Measurements from ENCODE around the gene NPHS1. TPM values are rescaled to one million over a fixed set of nuclear protein-coding genes. Genes with fewer than 3 reads are reported as not detected.

NPHS1 gene
- total RNA-seq, 1 donor from 2014 or later: not detected

DNA sequence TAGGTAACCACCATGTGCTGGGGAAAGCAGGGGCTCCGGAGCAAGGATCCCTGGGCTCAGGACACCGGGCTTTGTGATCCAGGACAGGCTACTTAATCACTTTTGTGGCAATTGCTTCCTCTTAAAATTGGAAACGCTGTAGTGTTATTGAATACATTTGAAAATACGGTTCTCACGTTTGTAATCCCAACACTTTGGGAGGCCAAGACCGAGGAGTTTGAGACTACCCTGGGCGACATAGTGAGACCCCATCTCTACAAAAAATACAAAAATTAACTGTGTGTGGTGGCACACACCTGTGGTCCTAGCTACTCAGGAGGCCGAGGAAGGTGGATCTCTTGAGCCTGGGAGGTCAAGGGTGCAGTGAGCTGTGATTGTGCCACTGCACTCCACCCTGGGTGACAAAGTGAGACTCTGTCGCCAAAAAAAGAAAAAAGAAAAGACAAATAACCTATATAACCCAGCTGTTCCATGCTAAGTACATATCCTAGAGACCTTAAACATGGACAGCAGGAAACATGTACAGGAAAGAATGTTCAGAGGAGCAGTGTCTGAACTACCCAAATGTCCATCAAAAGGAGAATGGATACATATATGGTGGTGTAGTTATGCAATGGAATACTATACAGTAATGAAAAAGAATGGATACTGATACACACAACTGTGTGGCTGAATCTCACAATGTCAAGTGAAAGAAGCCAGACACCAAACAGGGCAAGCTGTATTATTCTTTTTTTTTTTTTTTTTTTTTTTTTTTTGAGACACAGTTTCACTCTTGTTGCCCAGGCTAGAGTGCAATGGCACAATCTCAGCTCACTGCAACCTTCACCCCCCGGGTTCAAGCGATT is 39.0 kb downstream of the NPHS1 start:
- no peak overlapping the region for H3K27ac ChIP-seq
- H3K27me3 ChIP-seq: no peaks in the 10 kb centered on the region
- TF ChIP-seq, protein P1, sequence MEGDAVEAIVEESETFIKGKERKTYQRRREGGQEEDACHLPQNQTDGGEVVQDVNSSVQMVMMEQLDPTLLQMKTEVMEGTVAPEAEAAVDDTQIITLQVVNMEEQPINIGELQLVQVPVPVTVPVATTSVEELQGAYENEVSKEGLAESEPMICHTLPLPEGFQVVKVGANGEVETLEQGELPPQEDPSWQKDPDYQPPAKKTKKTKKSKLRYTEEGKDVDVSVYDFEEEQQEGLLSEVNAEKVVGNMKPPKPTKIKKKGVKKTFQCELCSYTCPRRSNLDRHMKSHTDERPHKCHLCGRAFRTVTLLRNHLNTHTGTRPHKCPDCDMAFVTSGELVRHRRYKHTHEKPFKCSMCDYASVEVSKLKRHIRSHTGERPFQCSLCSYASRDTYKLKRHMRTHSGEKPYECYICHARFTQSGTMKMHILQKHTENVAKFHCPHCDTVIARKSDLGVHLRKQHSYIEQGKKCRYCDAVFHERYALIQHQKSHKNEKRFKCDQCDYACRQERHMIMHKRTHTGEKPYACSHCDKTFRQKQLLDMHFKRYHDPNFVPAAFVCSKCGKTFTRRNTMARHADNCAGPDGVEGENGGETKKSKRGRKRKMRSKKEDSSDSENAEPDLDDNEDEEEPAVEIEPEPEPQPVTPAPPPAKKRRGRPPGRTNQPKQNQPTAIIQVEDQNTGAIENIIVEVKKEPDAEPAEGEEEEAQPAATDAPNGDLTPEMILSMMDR (IDR thresholded peaks at IDR 0.05): no peak
- no peaks in the 10 kb centered on the region for H3K9me3 ChIP-seq
- H3K36me3 ChIP-seq: no peaks in the 10 kb centered on the region
- H3K4me1 ChIP-seq: no peaks in the 10 kb centered on the region
- intact Hi-C loops (cut with DNase I): no loop called here
- no peak overlapping the region for H3K4me3 ChIP-seq
- DNase-seq (ENCODE audit: low spot score in 2 of 2): no peak

DNA sequence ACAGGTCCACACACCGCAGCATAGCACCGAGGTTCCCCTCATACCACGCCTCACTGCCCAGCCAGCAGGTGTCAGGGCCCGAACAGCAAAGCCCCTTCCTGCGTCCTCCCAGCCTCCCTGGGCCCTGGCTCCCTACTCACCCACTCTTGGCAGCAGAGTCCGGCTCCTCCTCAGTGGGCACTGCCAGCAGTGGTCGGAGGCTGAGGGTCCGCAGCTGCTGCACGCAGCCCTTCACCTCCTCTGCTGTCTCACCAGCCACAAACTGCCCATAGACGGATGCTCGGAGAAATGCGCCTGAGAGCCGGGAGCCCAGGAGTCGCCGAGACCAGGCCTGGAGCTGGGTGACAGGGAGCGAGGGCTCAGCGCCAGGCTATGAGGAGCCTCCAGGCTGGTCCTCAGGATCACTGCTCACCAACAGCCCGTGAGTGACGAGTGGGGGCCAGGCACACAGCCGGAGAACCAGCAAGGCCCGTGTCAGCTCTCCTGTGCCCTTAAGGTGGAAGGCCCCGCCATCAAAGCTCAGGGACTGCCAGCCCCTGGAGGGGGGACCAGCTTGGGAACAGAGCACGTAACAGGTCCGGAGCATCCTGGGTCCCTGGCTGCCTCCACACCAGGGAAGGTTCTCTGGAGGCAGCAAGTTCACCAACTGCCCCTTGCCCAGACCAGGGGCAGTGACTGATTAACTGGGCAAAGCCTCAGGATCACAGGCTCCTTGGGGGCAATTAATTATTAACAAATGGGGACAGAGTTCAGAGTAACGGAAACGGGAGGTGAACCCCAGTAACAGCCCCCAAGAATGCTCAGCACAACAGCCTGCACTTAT is 39.9 kb downstream of the NPHS1 start, which contains the start of gene PRODH2:
Gene PRODH2, minus strand, starts transcription at position 626 of the 823 bp plus-strand sequence. Its CDS starts 40 bp downstream, at position 586.
- H3K36me3 ChIP-seq: no peaks in the 10 kb centered on the region
- H3K9me3 ChIP-seq: no peaks in the 10 kb centered on the region
- no peak within 1 kb of the TSS for H3K4me3 ChIP-seq
- no peaks in the 10 kb centered on the region for H3K27me3 ChIP-seq
- H3K4me1 ChIP-seq: no peaks in the 10 kb centered on the region
- DNase-seq (ENCODE audit: low spot score in 2 of 2): no peak
- TF ChIP-seq, protein P1 (IDR thresholded peaks at IDR 0.05): no peak
- intact Hi-C loops (cut with DNase I): no loop called here
- H3K27ac ChIP-seq: no peak within 1 kb of the TSS

DNA sequence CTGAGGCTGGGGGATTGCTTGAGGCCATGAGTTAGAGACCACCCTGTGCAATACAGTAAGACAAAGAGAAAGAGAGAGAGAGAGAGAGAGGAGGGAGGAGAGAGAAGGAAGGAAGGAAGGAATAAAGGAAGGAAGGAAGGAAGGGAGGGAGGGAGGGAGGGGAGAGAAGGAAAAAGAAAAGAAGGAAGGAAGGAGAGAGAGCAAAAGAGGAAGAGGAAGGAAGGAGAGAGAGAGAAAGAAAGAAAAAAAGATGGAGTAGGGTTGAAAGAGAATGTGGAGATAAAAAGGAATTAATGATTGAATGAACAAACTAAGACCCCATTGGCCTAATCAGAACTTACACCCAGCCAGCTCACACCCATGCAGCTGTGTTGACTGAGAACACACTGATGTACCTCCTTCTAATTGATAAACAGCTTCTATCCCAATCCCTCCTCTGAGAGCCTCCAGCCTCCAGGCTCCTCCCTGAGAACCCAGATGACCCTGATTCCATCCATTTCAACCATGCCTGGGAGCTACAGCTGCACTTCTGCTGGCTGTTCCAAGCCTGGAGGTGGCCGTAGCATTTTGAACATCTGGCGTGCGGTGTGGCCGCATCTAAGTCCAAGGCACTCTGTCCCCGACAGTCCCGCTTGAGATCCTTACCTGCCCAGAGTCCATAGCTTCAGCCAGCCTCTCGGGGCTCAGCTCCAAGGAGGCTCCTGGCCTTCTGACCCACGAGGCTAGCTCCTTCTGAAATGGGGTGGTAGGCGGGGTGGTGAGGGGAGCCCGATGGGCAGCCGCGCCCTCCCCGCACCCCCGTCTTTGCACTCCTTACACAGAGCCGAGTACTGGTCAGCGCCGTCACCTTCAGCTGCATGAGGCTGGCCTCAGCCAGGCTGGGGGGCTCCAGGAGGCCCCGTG is 40.7 kb downstream of the NPHS1 start:
- intact Hi-C loops (cut with DNase I): no loop called here
- no peaks in the 10 kb centered on the region for H3K9me3 ChIP-seq
- H3K27me3 ChIP-seq: no peaks in the 10 kb centered on the region

DNA sequence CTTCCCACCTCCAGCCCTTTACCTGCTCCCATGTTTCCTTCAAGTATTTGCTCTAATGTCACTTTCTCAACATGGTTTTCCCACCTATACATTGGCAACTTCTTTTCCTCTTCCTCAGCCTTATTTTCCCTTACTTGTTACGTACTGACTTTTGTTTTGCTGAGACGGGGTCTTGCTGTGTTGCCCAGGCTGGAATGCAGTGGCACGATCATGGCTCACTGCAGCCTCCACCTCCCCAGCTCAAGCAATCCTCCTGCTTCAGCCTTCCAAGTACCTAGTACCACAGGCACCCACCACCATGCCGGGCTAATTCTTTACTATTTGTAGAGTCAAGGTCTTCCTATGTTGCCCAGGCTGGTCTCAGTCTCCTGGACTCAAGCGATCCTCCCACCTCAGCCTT is 44.7 kb downstream of the NPHS1 start:
- DNase-seq (ENCODE audit: low spot score in 2 of 2): no peak
- H3K36me3 ChIP-seq: no peaks in the 10 kb centered on the region
- H3K4me3 ChIP-seq: no peak overlapping the region
- no peak overlapping the region for H3K27ac ChIP-seq
- H3K9me3 ChIP-seq: no peaks in the 10 kb centered on the region
- intact Hi-C loops (cut with DNase I): no loop called here
- no peaks in the 10 kb centered on the region for H3K27me3 ChIP-seq
- TF ChIP-seq, protein P1 (IDR thresholded peaks at IDR 0.05): no peak
- no peaks in the 10 kb centered on the region for H3K4me1 ChIP-seq

More for the DNA sequence above, 40.7 kb downstream of the NPHS1 start:
- TF ChIP-seq, protein P1 (IDR thresholded peaks at IDR 0.05): no peak
- no peak for DNase-seq (ENCODE audit: low spot score in 2 of 2)
- H3K36me3 ChIP-seq: no peaks in the 10 kb centered on the region
- H3K27ac ChIP-seq: no peak overlapping the region
- no peak overlapping the region for H3K4me3 ChIP-seq
- no peaks in the 10 kb centered on the region for H3K4me1 ChIP-seq

DNA sequence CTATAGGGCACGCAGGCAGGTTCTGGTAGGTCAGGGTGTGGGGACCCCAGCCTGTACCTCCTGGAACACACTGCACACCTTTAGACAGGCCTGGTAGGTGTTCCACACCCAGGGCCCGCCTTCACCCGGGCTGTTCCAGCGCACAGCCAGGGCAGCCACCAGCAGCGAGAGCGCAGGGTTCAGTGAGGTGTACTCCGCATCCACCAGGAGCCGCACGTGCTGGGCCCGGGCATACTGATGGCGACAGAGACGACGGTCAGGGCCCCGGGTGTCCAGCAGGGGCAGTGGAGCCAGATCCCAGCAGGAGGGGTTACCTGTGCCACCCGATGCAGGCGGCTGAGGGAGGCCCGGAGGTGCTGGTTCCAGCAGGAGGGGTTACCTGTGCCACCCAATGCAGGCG is 45.7 kb downstream of the NPHS1 start:
- Histone ChIP-seq H3K27ac (no peak overlapping the region), H3K36me3 (no peaks in the 10 kb centered on the region), H3K9me3 (no peaks in the 10 kb centered on the region), H3K27me3 (no peaks in the 10 kb centered on the region), H3K4me1 (no peaks in the 10 kb centered on the region), H3K4me3 (no peak overlapping the region)
- intact Hi-C loops (cut with DNase I): no loop called here
- TF ChIP-seq, protein P1 (IDR thresholded peaks at IDR 0.05): no peak
- no peak for DNase-seq (ENCODE audit: low spot score in 2 of 2)

Measured in ascending aorta (tissue), 2 donors.